Thyroid gland (tissue), 4 donors: Measurements from ENCODE around the gene MAP3K12.

Experiments
- POLR2A ChIP-seq, 2 donors: fragments of 450-650 bp; IDR thresholded peaks; one replicate each; pipeline ENCODE4 v1.6.1; 2017; ENCODE audit warnings: antibody characterized with exemption in 2 of 2, mild to moderate bottlenecking in 2 of 2, moderate library complexity in 1 of 2
- TF ChIP-seq, protein P1 (sequence below), 6 experiments: fragments of 200-600 bp in 3 of 6; fragments of 450-650 bp in 3 of 6; sonication (generic) in 3 of 6; IDR thresholded peaks; one replicate each; pipeline ENCODE4 v1.5.1; 2016 to 2019; ENCODE audit warnings: antibody characterized with exemption in 6 of 6, mild to moderate bottlenecking in 2 of 6, inconsistent platforms in 1 of 6, moderate library complexity in 1 of 6

- TF ChIP-seq, protein P1, sequence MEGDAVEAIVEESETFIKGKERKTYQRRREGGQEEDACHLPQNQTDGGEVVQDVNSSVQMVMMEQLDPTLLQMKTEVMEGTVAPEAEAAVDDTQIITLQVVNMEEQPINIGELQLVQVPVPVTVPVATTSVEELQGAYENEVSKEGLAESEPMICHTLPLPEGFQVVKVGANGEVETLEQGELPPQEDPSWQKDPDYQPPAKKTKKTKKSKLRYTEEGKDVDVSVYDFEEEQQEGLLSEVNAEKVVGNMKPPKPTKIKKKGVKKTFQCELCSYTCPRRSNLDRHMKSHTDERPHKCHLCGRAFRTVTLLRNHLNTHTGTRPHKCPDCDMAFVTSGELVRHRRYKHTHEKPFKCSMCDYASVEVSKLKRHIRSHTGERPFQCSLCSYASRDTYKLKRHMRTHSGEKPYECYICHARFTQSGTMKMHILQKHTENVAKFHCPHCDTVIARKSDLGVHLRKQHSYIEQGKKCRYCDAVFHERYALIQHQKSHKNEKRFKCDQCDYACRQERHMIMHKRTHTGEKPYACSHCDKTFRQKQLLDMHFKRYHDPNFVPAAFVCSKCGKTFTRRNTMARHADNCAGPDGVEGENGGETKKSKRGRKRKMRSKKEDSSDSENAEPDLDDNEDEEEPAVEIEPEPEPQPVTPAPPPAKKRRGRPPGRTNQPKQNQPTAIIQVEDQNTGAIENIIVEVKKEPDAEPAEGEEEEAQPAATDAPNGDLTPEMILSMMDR (IDR thresholded peaks at IDR 0.05), result no peak
- no peak for TF ChIP-seq POLR2A (IDR thresholded peaks at IDR 0.05)
These were observed 16.0 kb upstream of the MAP3K12 start for GRCh38 chr12:53515291-53515680.
